SK-N-DZ (cell line): ENCODE results near the gene RGS3.

ENCODE experiments used
- DNase-seq: peaks from one replicate; pipeline ENCODE4 v3.0.0-alpha.2; 2015; ENCODE audit warnings: low spot score

The RGS3 gene

GRCh38 chr9:113585085-113585442 is 121.5 kb downstream of the RGS3 start:
- no peak for DNase-seq

GRCh38 chr9:113585555-113585954 is 122.0 kb downstream of the RGS3 start:
- no peak for DNase-seq

- peak; percentile 25 for DNase-seq
Measured at GRCh38 chr9:113587471-113588031, 124.0 kb downstream of the RGS3 start.

- no peak for DNase-seq
Measured at GRCh38 chr9:113588242-113588810, 124.8 kb downstream of the RGS3 start.

GRCh38 chr9:113588936-113589335 is 125.4 kb downstream of the RGS3 start:
- no peak for DNase-seq

- DNase-seq: no peak
Measured at GRCh38 chr9:113589407-113589806, 125.9 kb downstream of the RGS3 start.

GRCh38 chr9:113589890-113590289 is 126.4 kb downstream of the RGS3 start:
- DNase-seq: no peak

GRCh38 chr9:113590389-113590788 is 126.9 kb downstream of the RGS3 start:
- DNase-seq: no peak

GRCh38 chr9:113590991-113591898 is 127.7 kb downstream of the RGS3 start:
- peak; percentile 60 for DNase-seq

GRCh38 chr9:113591899-113592625 is 128.5 kb downstream of the RGS3 start:
- no peak for DNase-seq

GRCh38 chr9:113592876-113593575 is 129.5 kb downstream of the RGS3 start:
- DNase-seq: no peak

- DNase-seq: peak; percentile 94
Measured at GRCh38 chr9:113593682-113594281, 130.3 kb downstream of the RGS3 start.

GRCh38 chr9:113594484-113595299 is 131.2 kb downstream of the RGS3 start:
- DNase-seq: no peak

- DNase-seq: no peak
Measured at GRCh38 chr9:113596616-113597320, 133.2 kb downstream of the RGS3 start.

GRCh38 chr9:113597390-113598241 is 134.1 kb downstream of the RGS3 start:
- DNase-seq: no peak

- DNase-seq: no peak
Measured at GRCh38 chr9:113598451-113598850, 134.9 kb downstream of the RGS3 start.

- DNase-seq: no peak
Measured at GRCh38 chr9:113598883-113599282, 135.4 kb downstream of the RGS3 start.

- DNase-seq: no peak
Measured at GRCh38 chr9:113599646-113600022, 136.1 kb downstream of the RGS3 start.
